HUDEP-2 (cell line): ENCODE measurements around the gene ACAP2.
"Not testable (repeated sequence)": the region's sequence is repeated elsewhere in the genome, so short reads cannot be mapped to it uniquely, and the experiment has no call there.

Experiments used
- DNase-seq, 76 experiments: peaks; one replicate each; lab custom pipeline; 2025; ENCODE audit not compliant: unreplicated experiment in 76 of 76; lab: John Stamatoyannopoulos, UW

The ACAP2 gene

DNA sequence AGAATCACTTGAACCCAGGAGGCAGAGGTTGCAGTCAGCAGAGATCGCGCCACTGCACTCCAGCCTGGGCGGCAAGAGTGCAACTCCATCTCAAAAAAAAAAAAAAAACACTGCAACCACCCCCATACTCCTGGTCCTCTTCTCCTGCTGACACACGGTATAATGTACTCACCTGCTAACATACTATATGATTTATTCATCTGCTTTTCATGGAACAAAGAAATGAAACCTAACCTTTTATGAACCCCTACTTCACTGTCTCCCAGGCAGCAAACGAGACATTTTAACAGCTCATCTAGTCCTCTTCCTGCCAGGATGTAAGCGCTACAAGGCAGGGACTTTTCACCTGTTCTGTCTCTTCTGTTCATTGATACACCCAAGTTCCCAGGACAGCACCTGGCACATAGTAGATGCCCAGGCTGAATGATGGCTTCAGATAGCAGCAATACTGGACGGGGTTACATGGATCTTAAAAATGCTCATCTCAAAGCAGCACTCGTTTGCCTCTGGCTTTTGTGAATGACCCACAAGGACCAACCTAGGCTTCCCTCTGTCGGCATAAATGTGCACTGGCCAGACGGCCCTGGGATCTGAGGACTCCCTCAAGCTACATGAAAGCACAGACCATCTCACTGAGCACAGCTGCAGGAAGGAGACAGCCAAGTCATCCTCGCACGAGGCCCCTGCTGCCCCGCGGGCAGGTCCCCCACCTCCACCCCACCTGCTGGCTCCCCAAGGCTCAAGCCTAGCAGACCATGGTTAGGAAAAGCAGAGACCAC lies 192.2 kb downstream of the ACAP2 start:
- peak in 1 of 76 experiments; percentile 22 for DNase-seq

DNA sequence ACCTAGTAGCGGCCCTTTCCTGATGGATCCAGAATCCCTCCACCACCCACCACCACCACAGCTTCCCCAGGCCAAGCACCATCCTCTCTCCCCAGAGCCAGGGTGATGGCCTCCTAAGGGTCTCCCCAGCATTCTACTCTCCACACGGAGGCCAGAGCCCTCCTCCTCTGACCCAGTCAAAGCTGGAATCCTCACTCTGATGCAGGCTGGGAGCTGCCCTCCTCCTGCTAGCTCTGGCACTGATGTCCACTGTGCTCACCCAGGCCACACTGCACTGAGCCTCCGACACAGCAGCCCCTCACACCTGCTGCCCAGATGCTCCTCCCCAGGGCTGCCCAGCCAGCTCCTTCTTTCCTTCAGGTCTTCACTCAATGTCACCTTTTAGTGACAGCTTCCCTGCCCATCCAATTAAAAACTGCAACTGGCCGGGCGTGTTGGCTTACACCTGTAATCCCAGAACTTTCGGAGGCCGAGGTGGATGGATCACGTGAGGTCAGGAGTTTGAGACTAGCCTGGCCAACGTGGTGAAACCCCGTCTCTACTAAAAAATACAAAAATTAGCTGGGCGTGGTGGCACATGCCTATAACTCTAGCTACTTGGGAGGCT lies 192.9 kb downstream of the ACAP2 start:
- no peak for DNase-seq

- DNase-seq = no peak
These were observed 193.6 kb downstream of the ACAP2 start for GRCh38 chr3:195249057-195249770.

DNA sequence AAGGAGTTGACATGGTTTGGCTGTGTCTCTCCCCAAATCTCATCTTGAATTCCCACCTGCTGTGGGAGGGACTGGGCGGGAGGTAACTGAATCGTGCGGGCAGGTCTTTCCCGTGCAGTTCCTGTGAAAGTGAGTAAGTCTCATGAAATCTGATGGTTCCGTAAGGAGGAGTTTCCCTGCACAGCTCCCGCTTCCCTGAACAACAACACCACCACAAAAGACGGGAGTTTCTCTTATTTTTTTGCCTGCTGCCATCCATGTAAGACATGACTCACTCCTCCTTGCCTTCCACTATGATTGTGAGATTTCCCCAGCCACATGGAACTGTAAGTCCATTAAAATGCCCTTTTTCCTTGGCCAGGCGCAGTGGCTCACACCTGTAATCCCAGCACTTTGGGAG lies 194.5 kb downstream of the ACAP2 start:
- DNase-seq = no peak

GRCh38 chr3:195247863-195248189 lies 195.0 kb downstream of the ACAP2 start:
- DNase-seq = peak in 1 of 76 experiments; percentile 10

GRCh38 chr3:195247086-195247862 lies 195.5 kb downstream of the ACAP2 start:
- no peak for DNase-seq

- no peak for DNase-seq
These were observed 196.2 kb downstream of the ACAP2 start for GRCh38 chr3:195246581-195246995.

- DNase-seq = no peak
These were observed 197.3 kb downstream of the ACAP2 start for GRCh38 chr3:195245531-195245951.

GRCh38 chr3:195241592-195242355 lies 201.0 kb downstream of the ACAP2 start:
- no peak for DNase-seq

DNA sequence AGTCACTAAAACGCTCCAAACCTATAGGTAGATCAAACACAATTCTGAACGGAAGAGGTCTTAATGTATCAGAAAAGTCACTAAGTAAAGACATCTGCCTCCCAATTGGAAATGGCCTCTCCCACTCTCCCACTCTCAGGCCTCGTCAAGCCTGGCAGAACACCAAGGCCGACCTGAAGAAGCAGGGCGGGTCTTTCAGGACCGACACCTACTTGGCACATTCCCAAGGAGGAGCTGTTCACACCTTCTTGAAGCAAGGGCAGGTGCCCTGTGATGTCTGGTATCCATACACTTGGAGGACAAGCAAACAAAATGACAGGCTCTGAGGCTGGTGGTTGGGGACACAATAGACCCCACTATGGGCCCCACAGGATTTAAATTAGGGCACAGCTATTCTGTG lies 201.9 kb downstream of the ACAP2 start:
- DNase-seq = no peak

- no peak for DNase-seq
These were observed 202.6 kb downstream of the ACAP2 start for GRCh38 chr3:195240171-195240701.

- no peak for DNase-seq
These were observed 203.7 kb downstream of the ACAP2 start for GRCh38 chr3:195239121-195239520.

DNA sequence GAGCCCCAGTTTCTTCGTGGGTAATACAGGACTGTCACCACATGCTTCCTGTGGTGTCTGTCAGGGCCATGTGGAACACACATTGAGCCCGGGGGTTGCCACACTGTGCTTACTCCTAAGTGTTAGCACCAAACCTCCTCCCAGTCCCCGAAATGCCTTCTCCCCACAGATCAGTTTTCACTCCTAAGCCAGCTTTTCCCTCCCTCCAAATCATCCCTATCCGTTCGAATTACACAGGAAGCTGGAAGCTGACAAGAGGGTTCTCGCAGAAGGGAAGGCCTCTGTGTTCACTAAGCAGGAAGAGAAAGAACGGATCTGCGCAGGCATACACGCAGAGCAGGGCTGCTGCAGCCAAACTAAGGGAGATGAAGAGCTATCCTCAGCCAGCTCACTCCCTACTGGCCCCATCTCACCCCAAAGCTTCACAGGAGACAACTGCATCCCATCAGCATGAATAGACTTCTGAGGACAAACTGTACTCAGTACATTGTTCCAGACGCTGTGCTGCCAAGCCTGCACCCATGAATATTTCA lies 204.2 kb downstream of the ACAP2 start:
- DNase-seq = no peak

DNA sequence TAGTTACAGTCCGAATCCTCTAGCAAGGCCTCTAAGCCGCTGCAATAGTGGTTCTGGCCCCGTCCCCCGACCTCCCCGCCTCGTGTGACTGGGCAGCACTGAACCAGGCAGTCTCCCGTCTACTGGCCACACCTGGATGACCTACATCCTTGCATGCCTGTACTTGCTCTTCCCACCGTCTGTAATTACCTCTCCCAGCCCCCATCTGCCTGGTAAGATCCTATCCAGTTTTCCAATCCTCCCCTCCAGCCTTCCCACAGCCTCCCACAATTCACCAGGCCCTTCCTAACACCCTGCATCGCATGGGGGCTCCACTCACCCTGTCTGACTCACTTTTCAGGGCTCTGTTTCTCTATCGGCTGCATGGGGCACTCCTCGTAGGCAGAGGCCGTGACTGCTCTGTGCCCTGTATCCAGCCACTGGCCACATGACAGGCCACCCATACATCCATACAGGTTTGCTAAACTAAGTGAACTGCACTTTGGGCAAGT lies 204.7 kb downstream of the ACAP2 start:
- no peak for DNase-seq

GRCh38 chr3:195236801-195237570 lies 205.8 kb downstream of the ACAP2 start:
- DNase-seq = no peak

DNA sequence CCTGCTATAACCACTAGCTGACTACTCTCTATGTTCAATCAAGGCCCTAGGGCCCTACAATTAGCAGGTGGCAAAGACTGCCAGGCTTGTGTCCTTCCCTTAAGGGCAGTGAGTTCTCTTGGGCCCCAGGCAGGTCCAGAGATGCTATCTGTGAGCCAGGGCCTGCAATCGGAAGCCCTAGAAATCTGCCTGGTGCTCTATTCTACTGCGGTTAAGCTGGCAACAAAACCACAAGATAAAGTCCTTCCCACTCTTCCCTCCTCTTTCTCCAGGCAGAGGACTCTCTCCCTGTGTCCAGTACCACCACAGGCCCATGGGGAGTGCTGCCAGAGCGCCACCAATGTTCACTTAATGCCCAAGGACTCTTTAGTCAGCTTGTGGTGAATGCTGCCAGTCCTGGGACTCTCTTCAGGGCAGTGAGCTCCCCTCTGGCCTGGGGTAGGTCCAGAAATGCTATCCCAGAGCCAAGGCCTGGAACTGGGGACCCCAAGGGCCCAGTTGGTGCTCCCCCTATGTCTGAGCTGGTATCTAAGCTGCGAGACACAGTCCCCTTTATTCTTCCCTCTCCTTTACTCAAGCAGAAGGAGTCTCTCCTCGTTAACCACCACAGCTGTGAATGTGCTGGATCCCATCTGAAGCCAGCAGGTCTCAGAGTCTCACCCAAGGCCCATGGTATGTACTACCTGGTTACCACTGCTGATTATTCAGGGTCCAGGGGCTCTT lies 206.6 kb downstream of the ACAP2 start:
- DNase-seq = no peak

DNA sequence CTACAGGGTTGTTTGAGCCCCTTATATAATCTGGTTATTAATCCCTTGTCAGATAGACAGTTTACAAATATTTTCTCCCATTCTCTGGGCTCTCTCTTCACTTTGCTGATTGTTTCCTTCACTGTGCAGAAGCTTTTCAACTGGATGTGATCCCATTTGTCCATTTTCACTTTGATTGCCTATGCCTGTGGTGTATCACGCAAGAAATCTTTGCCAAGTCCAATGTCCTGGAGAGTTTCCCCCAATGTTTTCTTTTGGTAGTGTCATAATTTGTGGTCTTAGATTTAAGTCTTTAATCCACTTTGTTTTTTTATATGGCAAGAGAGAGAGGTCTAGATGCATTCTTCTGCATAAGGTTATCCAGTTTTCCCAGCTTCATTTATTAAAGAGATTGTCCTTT lies 212.6 kb downstream of the ACAP2 start:
- DNase-seq = no peak

DNA sequence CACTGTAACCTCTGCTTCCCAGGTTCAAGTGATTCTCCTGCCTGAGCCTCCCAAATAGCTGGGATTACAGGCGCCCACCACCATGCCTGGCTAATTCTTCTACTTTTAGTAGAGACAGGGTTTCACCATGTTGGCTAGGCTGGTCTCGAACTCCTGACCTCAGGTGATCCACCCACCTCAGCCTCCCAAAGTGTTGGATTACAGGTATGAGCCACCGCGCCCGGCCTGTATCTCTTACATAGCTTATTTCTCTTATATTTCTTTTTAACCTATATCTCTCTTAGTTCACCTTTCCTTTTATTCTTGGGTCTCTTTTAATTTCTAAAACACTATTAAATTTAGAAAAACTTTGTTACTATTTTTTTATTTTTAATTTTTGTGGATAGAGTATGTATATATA lies 213.9 kb downstream of the ACAP2 start:
- not testable (repeated sequence) for DNase-seq
